ENCODE results near the gene SUPT7L.

DNA sequence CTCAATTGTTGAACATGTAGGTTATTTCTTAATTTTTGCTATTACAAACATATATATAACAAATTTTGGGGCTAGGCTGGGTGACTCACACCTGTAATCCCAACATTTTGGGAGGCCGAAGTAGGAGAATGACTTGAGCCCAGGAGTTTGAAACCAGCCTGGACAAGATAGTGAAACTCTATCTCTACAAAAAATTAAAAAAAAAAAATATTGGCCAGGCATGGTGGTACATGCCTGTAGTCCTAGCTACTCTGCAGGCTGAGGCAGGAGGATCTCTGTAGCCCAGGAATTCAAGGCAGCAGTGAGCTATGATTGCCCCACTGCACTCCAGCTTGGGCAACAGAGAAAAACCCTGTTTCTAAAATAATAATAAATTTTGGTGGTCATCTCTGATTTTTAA, 23.8 kb upstream of the SUPT7L start:
- TF ChIP-seq, protein P1, sequence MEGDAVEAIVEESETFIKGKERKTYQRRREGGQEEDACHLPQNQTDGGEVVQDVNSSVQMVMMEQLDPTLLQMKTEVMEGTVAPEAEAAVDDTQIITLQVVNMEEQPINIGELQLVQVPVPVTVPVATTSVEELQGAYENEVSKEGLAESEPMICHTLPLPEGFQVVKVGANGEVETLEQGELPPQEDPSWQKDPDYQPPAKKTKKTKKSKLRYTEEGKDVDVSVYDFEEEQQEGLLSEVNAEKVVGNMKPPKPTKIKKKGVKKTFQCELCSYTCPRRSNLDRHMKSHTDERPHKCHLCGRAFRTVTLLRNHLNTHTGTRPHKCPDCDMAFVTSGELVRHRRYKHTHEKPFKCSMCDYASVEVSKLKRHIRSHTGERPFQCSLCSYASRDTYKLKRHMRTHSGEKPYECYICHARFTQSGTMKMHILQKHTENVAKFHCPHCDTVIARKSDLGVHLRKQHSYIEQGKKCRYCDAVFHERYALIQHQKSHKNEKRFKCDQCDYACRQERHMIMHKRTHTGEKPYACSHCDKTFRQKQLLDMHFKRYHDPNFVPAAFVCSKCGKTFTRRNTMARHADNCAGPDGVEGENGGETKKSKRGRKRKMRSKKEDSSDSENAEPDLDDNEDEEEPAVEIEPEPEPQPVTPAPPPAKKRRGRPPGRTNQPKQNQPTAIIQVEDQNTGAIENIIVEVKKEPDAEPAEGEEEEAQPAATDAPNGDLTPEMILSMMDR (tag by site-specific recombination; IDR thresholded peaks at IDR 0.05) = no peak
- TF ChIP-seq, protein P2, sequence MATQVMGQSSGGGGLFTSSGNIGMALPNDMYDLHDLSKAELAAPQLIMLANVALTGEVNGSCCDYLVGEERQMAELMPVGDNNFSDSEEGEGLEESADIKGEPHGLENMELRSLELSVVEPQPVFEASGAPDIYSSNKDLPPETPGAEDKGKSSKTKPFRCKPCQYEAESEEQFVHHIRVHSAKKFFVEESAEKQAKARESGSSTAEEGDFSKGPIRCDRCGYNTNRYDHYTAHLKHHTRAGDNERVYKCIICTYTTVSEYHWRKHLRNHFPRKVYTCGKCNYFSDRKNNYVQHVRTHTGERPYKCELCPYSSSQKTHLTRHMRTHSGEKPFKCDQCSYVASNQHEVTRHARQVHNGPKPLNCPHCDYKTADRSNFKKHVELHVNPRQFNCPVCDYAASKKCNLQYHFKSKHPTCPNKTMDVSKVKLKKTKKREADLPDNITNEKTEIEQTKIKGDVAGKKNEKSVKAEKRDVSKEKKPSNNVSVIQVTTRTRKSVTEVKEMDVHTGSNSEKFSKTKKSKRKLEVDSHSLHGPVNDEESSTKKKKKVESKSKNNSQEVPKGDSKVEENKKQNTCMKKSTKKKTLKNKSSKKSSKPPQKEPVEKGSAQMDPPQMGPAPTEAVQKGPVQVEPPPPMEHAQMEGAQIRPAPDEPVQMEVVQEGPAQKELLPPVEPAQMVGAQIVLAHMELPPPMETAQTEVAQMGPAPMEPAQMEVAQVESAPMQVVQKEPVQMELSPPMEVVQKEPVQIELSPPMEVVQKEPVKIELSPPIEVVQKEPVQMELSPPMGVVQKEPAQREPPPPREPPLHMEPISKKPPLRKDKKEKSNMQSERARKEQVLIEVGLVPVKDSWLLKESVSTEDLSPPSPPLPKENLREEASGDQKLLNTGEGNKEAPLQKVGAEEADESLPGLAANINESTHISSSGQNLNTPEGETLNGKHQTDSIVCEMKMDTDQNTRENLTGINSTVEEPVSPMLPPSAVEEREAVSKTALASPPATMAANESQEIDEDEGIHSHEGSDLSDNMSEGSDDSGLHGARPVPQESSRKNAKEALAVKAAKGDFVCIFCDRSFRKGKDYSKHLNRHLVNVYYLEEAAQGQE (tag by site-specific recombination; IDR thresholded peaks at IDR 0.05) = no peak
- no peak for TF ChIP-seq ZNF169 (tag by site-specific recombination; IDR thresholded peaks at IDR 0.05)
- no peak for TF ChIP-seq ZNF791 (tag by site-specific recombination; IDR thresholded peaks at IDR 0.05)
- TF ChIP-seq, protein P3, sequence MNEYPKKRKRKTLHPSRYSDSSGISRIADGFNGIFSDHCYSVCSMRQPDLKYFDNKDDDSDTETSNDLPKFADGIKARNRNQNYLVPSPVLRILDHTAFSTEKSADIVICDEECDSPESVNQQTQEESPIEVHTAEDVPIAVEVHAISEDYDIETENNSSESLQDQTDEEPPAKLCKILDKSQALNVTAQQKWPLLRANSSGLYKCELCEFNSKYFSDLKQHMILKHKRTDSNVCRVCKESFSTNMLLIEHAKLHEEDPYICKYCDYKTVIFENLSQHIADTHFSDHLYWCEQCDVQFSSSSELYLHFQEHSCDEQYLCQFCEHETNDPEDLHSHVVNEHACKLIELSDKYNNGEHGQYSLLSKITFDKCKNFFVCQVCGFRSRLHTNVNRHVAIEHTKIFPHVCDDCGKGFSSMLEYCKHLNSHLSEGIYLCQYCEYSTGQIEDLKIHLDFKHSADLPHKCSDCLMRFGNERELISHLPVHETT (tag by site-specific recombination; IDR thresholded peaks at IDR 0.05) = no peak
- no peak for TF ChIP-seq SETDB1 (IDR thresholded peaks at IDR 0.05; ENCODE audit: insufficient read length, low read length)
- TF ChIP-seq, protein P4, sequence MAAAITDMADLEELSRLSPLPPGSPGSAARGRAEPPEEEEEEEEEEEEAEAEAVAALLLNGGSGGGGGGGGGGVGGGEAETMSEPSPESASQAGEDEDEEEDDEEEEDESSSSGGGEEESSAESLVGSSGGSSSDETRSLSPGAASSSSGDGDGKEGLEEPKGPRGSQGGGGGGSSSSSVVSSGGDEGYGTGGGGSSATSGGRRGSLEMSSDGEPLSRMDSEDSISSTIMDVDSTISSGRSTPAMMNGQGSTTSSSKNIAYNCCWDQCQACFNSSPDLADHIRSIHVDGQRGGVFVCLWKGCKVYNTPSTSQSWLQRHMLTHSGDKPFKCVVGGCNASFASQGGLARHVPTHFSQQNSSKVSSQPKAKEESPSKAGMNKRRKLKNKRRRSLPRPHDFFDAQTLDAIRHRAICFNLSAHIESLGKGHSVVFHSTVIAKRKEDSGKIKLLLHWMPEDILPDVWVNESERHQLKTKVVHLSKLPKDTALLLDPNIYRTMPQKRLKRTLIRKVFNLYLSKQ (tag by site-specific recombination; IDR thresholded peaks at IDR 0.05; ENCODE audit: borderline replicate concordance) = no peak
- TF ChIP-seq KLF1 (tag by site-specific recombination; IDR thresholded peaks at IDR 0.05) = no peak
- TF ChIP-seq ZNF23 (tag by site-specific recombination; IDR thresholded peaks at IDR 0.05; ENCODE audit: borderline replicate concordance) = no peak
- TF ChIP-seq, protein P5, sequence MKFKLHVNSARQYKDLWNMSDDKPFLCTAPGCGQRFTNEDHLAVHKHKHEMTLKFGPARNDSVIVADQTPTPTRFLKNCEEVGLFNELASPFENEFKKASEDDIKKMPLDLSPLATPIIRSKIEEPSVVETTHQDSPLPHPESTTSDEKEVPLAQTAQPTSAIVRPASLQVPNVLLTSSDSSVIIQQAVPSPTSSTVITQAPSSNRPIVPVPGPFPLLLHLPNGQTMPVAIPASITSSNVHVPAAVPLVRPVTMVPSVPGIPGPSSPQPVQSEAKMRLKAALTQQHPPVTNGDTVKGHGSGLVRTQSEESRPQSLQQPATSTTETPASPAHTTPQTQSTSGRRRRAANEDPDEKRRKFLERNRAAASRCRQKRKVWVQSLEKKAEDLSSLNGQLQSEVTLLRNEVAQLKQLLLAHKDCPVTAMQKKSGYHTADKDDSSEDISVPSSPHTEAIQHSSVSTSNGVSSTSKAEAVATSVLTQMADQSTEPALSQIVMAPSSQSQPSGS (tag by site-specific recombination; IDR thresholded peaks at IDR 0.05; ENCODE audit: low read depth) = no peak

Data from HEK293 (cell line).